GM19328 (cell line): ENCODE results near the gene PCDHB9.
"Not testable (repeated sequence)": the region's sequence is repeated elsewhere in the genome, so short reads cannot be mapped to it uniquely, and the experiment has no call there.

Experiments used
- ATAC-seq: cut with Tn5 transposase; IDR thresholded peaks from one replicate; pipeline ENCODE4 v1.9.1; 2021; ENCODE audit warnings: mild to moderate bottlenecking, moderate library complexity; ENCODE audit not compliant: unreplicated experiment

The PCDHB9 gene

GRCh38 chr5:141184117-141184855, 2.7 kb upstream of the PCDHB9 start:
- not testable (repeated sequence) for ATAC-seq

GRCh38 chr5:141188682-141189081, 1.7 kb downstream of the PCDHB9 start:
- ATAC-seq, result not testable (repeated sequence)

- not testable (repeated sequence) for ATAC-seq
Observed at GRCh38 chr5:141189131-141189530, 2.2 kb downstream of the PCDHB9 start.

DNA sequence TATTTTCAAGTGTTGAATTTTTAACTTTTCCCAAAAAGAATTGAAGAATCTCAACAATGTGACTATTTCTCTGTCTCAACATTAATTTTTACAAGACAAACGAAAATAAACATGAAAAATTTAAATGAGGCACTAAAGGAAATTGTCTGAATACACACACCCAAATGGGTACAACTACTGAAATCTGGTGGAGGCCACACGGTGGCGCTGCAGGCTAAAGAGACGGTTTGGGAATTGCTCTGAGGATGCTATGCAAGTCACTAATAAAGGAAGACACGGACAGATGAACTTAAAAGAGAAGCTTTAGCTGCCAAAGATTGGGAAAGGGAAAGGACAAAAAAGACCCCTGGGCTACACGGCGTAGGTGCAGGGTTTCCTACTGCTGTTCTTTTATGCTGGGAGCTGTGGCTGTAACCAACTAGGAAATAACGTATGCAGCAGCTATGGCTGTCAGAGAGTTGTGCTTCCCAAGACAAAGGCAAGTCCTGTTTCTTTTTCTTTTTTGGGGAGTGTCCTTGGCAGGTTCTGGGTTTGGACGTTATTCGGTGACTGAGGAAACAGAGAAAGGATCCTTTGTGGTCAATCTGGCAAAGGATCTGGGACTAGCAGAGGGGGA, 5.3 kb downstream of the PCDHB9 start, which contains the start of gene PCDHB10:
TSS of gene PCDHB10 (plus strand) at position 244 of the 616 bp plus-strand sequence. CDS start at position 444, 200 bp downstream.
- ATAC-seq, result no peak

DNA sequence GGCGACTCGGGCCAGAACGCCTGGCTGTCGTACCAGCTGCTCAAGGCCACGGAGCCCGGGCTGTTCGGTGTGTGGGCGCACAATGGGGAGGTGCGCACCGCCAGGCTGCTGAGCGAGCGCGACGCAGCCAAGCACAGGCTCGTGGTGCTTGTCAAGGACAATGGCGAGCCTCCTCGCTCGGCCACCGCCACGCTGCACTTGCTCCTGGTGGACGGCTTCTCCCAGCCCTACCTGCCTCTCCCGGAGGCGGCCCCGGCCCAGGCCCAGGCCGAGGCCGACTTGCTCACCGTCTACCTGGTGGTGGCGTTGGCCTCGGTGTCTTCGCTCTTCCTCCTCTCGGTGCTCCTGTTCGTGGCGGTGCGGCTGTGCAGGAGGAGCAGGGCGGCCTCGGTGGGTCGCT, 7.4 kb downstream of the PCDHB9 start:
- ATAC-seq, result not testable (repeated sequence)

DNA sequence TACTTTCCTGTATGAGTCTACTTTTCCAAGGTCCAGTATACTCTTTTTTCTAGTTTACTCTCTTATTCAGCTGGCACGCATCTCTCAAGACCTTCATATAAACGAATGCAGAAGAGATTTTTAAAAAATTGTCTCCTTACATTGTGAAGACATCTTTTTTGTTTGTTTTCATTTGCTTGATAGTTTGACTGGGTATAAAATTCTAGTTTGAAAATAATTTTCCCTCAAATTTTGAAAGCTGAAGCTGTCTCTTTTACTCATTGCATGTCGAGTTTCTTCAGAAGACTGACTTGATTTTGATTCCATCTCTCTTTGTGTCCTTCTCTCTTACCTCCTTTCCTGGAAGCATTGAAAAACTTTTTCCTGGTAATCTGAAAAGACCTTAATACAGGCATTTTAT, 9.4 kb downstream of the PCDHB9 start:
- ATAC-seq, result no peak

GRCh38 chr5:141199359-141200235, 12.6 kb downstream of the PCDHB9 start, which contains the start of gene PCDHB11:
PCDHB11 (plus strand) TSS chr5:141199627; CDS start chr5:141199775, 148 bp downstream.
- no peak for ATAC-seq

- not testable (repeated sequence) for ATAC-seq
Observed at GRCh38 chr5:141201126-141201525, 14.2 kb downstream of the PCDHB9 start.

GRCh38 chr5:141201646-141202045, 14.7 kb downstream of the PCDHB9 start:
- not testable (repeated sequence) for ATAC-seq

GRCh38 chr5:141208478-141208877, 21.5 kb downstream of the PCDHB9 start, which contains the start of gene PCDHB12:
PCDHB12 (plus strand) TSS chr5:141208719; CDS start chr5:141208908, 189 bp downstream.
- ATAC-seq, result no peak

DNA sequence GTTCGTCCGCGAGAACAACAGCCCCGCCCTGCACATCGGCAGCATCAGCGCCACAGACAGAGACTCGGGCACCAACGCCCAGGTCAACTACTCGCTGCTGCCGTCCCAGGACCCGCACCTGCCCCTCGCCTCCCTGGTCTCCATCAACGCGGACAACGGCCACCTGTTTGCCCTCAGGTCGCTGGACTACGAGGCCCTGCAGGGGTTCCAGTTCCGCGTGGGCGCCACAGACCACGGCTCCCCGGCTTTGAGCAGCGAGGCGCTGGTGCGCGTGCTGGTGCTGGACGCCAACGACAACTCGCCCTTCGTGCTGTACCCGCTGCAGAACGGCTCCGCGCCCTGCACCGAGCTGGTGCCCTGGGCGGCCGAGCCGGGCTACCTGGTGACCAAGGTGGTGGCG, 23.3 kb downstream of the PCDHB9 start:
- not testable (repeated sequence) for ATAC-seq

GRCh38 chr5:141210849-141211248, 23.9 kb downstream of the PCDHB9 start:
- not testable (repeated sequence) for ATAC-seq

DNA sequence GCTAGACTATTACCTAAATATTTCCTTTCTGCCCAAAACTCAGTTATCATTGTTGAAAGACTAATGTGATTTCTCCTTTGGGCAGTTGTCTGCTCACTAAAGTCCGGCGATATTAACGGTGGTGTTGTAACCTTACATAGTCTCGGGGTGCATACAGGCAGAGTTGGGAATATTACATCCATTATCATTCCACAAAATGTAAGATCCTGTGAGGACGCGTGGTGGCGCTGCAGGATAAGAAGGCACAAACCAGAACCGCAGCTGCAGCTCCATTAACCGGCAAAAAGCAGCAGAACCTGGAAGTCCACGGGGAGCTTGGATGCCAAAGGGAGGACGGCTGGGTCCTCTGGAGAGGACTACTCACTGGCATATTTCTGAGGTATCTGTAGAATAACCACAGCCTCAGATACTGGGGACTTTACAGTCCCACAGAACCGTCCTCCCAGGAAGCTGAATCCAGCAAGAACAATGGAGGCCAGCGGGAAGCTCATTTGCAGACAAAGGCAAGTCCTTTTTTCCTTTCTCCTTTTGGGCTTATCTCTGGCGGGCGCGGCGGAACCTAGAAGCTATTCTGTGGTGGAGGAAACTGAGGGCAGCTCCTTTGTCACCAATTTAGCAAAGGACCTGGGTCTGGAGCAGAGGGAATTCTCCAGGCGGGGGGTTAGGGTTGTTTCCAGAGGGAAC, 26.8 kb downstream of the PCDHB9 start, which contains the start of gene PCDHB13:
TSS of gene PCDHB13 (plus strand) at position 264 of the 684 bp plus-strand sequence. CDS start at position 469, 205 bp downstream.
- not testable (repeated sequence) for ATAC-seq

DNA sequence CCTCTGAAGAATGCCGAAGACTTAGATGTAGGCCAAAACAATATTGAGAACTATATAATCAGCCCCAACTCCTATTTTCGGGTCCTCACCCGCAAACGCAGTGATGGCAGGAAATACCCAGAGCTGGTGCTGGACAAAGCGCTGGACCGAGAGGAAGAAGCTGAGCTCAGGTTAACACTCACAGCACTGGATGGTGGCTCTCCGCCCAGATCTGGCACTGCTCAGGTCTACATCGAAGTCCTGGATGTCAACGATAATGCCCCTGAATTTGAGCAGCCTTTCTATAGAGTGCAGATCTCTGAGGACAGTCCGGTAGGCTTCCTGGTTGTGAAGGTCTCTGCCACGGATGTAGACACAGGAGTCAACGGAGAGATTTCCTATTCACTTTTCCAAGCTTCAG, 27.6 kb downstream of the PCDHB9 start:
- not testable (repeated sequence) for ATAC-seq

DNA sequence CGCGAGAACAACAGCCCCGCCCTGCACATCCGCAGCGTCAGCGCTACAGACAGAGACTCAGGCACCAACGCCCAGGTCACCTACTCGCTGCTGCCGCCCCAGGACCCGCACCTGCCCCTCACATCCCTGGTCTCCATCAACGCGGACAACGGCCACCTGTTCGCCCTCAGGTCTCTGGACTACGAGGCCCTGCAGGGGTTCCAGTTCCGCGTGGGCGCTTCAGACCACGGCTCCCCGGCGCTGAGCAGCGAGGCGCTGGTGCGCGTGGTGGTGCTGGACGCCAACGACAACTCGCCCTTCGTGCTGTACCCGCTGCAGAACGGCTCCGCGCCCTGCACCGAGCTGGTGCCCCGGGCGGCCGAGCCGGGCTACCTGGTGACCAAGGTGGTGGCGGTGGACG, 28.5 kb downstream of the PCDHB9 start:
- ATAC-seq, result not testable (repeated sequence)

- ATAC-seq, result not testable (repeated sequence)
Observed at GRCh38 chr5:141216035-141216434, 29.1 kb downstream of the PCDHB9 start.

- no peak for ATAC-seq
Observed at GRCh38 chr5:141223112-141223783, 36.3 kb downstream of the PCDHB9 start, which contains the start of gene PCDHB14. PCDHB14 (plus strand) TSS chr5:141223343; CDS start chr5:141223506, 163 bp downstream.

- ATAC-seq, result not testable (repeated sequence)
Observed at GRCh38 chr5:141224844-141225243, 37.9 kb downstream of the PCDHB9 start.

DNA sequence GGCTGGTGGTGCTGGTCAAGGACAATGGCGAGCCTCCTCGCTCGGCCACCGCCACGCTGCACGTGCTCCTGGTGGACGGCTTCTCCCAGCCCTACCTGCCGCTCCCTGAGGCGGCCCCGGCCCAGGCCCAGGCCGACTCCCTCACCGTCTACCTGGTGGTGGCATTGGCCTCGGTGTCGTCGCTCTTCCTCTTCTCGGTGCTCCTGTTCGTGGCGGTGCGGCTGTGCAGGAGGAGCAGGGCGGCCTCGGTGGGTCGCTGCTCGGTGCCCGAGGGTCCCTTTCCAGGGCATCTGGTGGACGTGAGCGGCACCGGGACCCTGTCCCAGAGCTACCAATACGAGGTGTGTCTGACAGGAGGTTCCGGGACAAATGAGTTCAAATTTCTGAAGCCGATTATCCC, 38.5 kb downstream of the PCDHB9 start:
- not testable (repeated sequence) for ATAC-seq
